Spleen (tissue), 11 donors: Measurements from ENCODE around the gene ARID4B. TPM values are rescaled to one million over a fixed set of nuclear protein-coding genes. Genes with fewer than 3 reads are reported as not detected.

Experiments
- DNase-seq: peaks from one replicate; pipeline ENCODE4 v3.0.0-alpha.2; 2020
- H3K27ac ChIP-seq, 8 donors: fragments of 200-600 bp; sonication (generic) in 7 of 8; 1 replicate in 4 of 8; 2 replicates in 4 of 8; pipeline versions ENCODE4 v1.5.0 to v1.8.0; 2016 to 2021; ENCODE audit warnings: inconsistent platforms in 4 of 8, mild to moderate bottlenecking in 4 of 8, moderate library complexity in 1 of 8
- H3K27me3 ChIP-seq, 7 donors: fragments of 200-600 bp; sonication (generic) in 6 of 7; replicated peaks in 1 of 7; 1 replicate in 4 of 7; 2 replicates in 3 of 7; pipeline versions ENCODE4 v1.5.0 to v1.8.0; 2016 to 2021; ENCODE audit warnings: inconsistent platforms in 3 of 7, mild to moderate bottlenecking in 1 of 7
- H3K36me3 ChIP-seq, 6 donors: fragments of 200-600 bp; sonication (generic) in 5 of 6; 1 replicate in 4 of 6; 2 replicates in 2 of 6; pipeline versions ENCODE4 v1.5.0 to v1.8.0; 2016 to 2021; ENCODE audit warnings: inconsistent platforms in 2 of 6
- H3K4me1 ChIP-seq, 6 donors: fragments of 200-600 bp; sonication (generic) in 5 of 6; 1 replicate in 3 of 6; 2 replicates in 3 of 6; pipeline versions ENCODE4 v1.5.0 to v1.8.0; 2016 to 2021; ENCODE audit warnings: inconsistent platforms in 3 of 6
- H3K4me3 ChIP-seq, 8 donors: fragments of 200-600 bp; sonication (generic) in 7 of 8; 1 replicate in 4 of 8; 2 replicates in 4 of 8; pipeline versions ENCODE4 v1.5.0 to v1.8.0; 2016 to 2021; ENCODE audit warnings: inconsistent platforms in 4 of 8, mild to moderate bottlenecking in 4 of 8, moderate library complexity in 2 of 8
- H3K9me3 ChIP-seq, 8 donors: fragments of 200-600 bp; sonication (generic) in 7 of 8; 1 replicate in 4 of 8; 2 replicates in 4 of 8; pipeline versions ENCODE4 v1.5.0 to v1.8.0; 2016 to 2021; ENCODE audit warnings: inconsistent platforms in 4 of 8
- CTCF ChIP-seq, 11 experiments: fragments of 200-600 bp in 7 of 11; fragments of 450-650 bp in 4 of 11; sonication (generic) in 4 of 11; IDR thresholded peaks in 8 of 11; conservative IDR thresholded peaks in 3 of 11; 1 replicate in 7 of 11; 2 replicates in 4 of 11; pipeline versions ENCODE4 v1.4.0 to v1.8.0; 2016 to 2021; ENCODE audit warnings: antibody characterized with exemption in 11 of 11, inconsistent platforms in 4 of 11, mild to moderate bottlenecking in 1 of 11
- POLR2A ChIP-seq, 3 donors: fragments of 450-650 bp; IDR thresholded peaks; one replicate each; pipeline ENCODE4 v1.5.1; 2017; ENCODE audit warnings: antibody characterized with exemption in 3 of 3, mild to moderate bottlenecking in 1 of 3
- POLR2AphosphoS5 ChIP-seq, 3 donors: sonication (generic); formaldehyde crosslinking; IDR thresholded peaks; one replicate each; pipeline ENCODE4 v1.5.1; 2017; ENCODE audit warnings: antibody characterized with exemption in 3 of 3
- WGBS, 5 donors: extraction: QIAGEN DNeasy Blood & Tissue Kit in 3 of 5; methylation state at CpG; one replicate each; pipeline versions ENCODE4 v1.1.5 to v1.1.7; 2013 to 2018; 5-methylcytosine and 5-hydroxymethylcytosine counted together
- intact Hi-C: fragments of 100-400 bp; cut with DNase I; formaldehyde crosslinking; loops from one replicate; pipeline ENCODE4 v1.15.0; 2023; ENCODE audit warnings: low total_unique reads
- polyA plus RNA-seq, 3 donors: library from polyadenylated mRNA; stranded (reverse); fragments of 200-250 nt; gene quantifications; one replicate each; pipeline ENCODE4 v1.2.1, GENCODE V29; 2013
- total RNA-seq, 7 donors: library from RNA; depleted of rRNA in 3 of 7; stranded (reverse); fragments of >200 nt in 3 of 7; fragmentation: NEBNext Ultra II Directional in 4 of 7; extraction: Animal tissue kit (Norgen Biotek cat#: 25700) in 4 of 7; gene quantifications; one replicate each; pipeline versions ENCODE4 v1.1.0 to v1.2.1, GENCODE V29; 2016 to 2021
- donor health status: healthy with polysubstance abuse.
- donor health status: DM: no; HTN: no; CAD: no; lungs with moderate emphysema.
- donor health status: DM: no; HTN: no; CAD: no.
- donor health status: Bipolar disorder and iron deficiency.
- donor health status: healthy.
- donor health status: DM: no; HTN: no; CAD: no.
- donor health status: DM: yes; HTN: yes; CAD: no.

ARID4B gene
- total and polyA plus RNA-seq, 10 donors: 13.2 to 82.0 (median 65.6) TPM

DNA sequence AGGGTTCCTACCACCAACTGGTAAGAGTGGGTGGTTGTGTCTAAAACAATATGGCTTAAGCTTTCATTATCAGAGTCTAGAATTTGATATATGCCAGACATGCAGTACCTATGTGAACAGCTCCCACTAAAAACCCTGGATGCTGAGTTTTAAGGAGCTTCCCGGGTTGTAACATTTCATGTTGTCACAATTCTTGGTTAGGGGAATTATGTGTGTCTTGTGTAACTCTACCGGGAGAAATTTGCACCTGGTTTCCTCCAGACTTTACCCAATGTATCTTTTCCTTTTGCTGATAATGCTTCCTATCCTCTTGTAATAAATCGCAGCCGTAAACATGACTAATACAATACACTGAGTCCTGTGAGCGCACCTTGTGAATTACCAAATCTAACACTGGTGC is 48.3 kb downstream of the ARID4B start:
- H3K4me1 ChIP-seq: peaks cover 12 to 96% (median 68%) of the 10 kb centered on the region in 6 donors
- WGBS, 5 donors: 77 to 82% (median 81%) methylated on average over 5 of the region's 5 CpGs
- no peak for DNase-seq
- H3K27me3 ChIP-seq: no peaks in the 10 kb centered on the region
- H3K36me3 ChIP-seq: no peaks in the 10 kb centered on the region
- no peaks in the 10 kb centered on the region for H3K9me3 ChIP-seq
- no peak overlapping the region for H3K27ac ChIP-seq
- H3K4me3 ChIP-seq: no peak overlapping the region
- intact Hi-C loops: no loop called here
- TF ChIP-seq POLR2AphosphoS5 (IDR thresholded peaks at IDR 0.05) (no peak), POLR2A (IDR thresholded peaks at IDR 0.05) (no peak), CTCF (IDR thresholded peaks at IDR 0.05 in 8 of 11, conservative IDR thresholded peaks at IDR 0.05 in 3 of 11) (no peak)

- no peak for TF ChIP-seq POLR2AphosphoS5 (IDR thresholded peaks at IDR 0.05)
- TF ChIP-seq CTCF (IDR thresholded peaks at IDR 0.05 in 8 of 11, conservative IDR thresholded peaks at IDR 0.05 in 3 of 11): no peak
- no peak for TF ChIP-seq POLR2A (IDR thresholded peaks at IDR 0.05)
- H3K27me3 ChIP-seq: no peaks in the 10 kb centered on the region
- H3K9me3 ChIP-seq: no peaks in the 10 kb centered on the region
- no peaks in the 10 kb centered on the region for H3K36me3 ChIP-seq
- DNase-seq: no peak
- 86 to 94% (median 92%) methylated on average over 5 of the region's 5 CpGs for WGBS, 5 donors
- no peak overlapping the region for H3K27ac ChIP-seq
- H3K4me1 ChIP-seq: peaks cover 14 to 97% (median 70%) of the 10 kb centered on the region in 6 donors
- H3K4me3 ChIP-seq: no peak overlapping the region
- intact Hi-C loops: no loop called here
These were observed 49.1 kb downstream of the ARID4B start for GRCh38 chr1:235278915-235279292.

- Histone ChIP-seq H3K36me3 (no peaks in the 10 kb centered on the region), H3K4me3 (no peak overlapping the region), H3K9me3 (no peaks in the 10 kb centered on the region), H3K27ac (no peak overlapping the region), H3K27me3 (no peaks in the 10 kb centered on the region), H3K4me1 (peaks cover 14 to 97% (median 69%) of the 10 kb centered on the region in 6 donors)
- intact Hi-C loops: no loop called here
- no peak for DNase-seq
- 82 to 97% (median 92%) methylated on average over 1 of the region's 1 CpG for WGBS, 5 donors
- TF ChIP-seq POLR2A (IDR thresholded peaks at IDR 0.05) (no peak), POLR2AphosphoS5 (IDR thresholded peaks at IDR 0.05) (no peak), CTCF (IDR thresholded peaks at IDR 0.05 in 8 of 11, conservative IDR thresholded peaks at IDR 0.05 in 3 of 11) (no peak)
These were observed 49.6 kb downstream of the ARID4B start for GRCh38 chr1:235278233-235278914.

- no peak for DNase-seq
- H3K9me3 ChIP-seq: no peaks in the 10 kb centered on the region
- no peak overlapping the region for H3K4me3 ChIP-seq
- no peaks in the 10 kb centered on the region for H3K27me3 ChIP-seq
- no peak for TF ChIP-seq CTCF (IDR thresholded peaks at IDR 0.05 in 8 of 11, conservative IDR thresholded peaks at IDR 0.05 in 3 of 11)
- TF ChIP-seq POLR2A (IDR thresholded peaks at IDR 0.05): no peak
- no peak for TF ChIP-seq POLR2AphosphoS5 (IDR thresholded peaks at IDR 0.05)
- H3K4me1 ChIP-seq: peaks cover 17 to 97% (median 74%) of the 10 kb centered on the region in 6 donors
- intact Hi-C loops: no loop called here
- H3K36me3 ChIP-seq: no peaks in the 10 kb centered on the region
- H3K27ac ChIP-seq: no peak overlapping the region
These were observed 50.3 kb downstream of the ARID4B start for GRCh38 chr1:235277709-235278108.
